ENCODE measurements around the gene LDB2. TPM values are rescaled to one million over a fixed set of nuclear protein-coding genes. Genes with fewer than 3 reads are reported as not detected.

LDB2 gene
- total and polyA plus RNA-seq, 2 experiments from 2014 or later: 48.6 to 80.1 TPM

DNA sequence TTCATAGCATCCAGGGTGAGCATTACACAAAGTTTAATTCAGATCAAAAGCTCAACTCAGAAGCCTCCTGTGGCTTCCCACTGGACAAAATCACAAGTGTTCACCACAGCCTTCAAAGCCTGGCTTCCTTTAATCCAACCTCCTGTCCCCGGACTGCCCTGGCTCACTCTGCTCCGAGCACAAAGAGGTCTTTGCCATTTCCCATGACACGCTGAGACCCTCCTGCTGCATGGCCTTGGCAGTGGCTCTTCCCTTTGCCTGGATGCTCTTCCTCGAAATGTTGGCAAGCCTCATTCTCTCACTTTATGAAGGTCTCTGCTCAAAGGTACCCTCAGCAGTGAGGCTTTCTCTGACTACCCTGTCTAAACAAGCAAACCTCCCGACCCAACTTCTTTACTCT lies 41.0 kb downstream of the LDB2 start:
- peaks cover 44% of the 10 kb centered on the region for H3K4me1 ChIP-seq (ENCODE audit: insufficient read depth)
- H3K4me2 ChIP-seq: no peak overlapping the region
- no peak overlapping the region for H3K4me3 ChIP-seq
- H3K36me3 Mint-ChIP-seq (ENCODE audit: low read depth): peaks cover 9% of the 10 kb centered on the region; the same call in 2 of the 3 replicates
- H3K4me1 Mint-ChIP-seq: peaks cover 55% of the 10 kb centered on the region
- no peak for DNase-seq (ENCODE audit: low spot score)
- H3K27ac ChIP-seq (ENCODE audit: low read depth): 0 out of 2 replicates have a peak overlapping the region, but pooled peaks have one; percentile 5
- no peaks in the 10 kb centered on the region for H3K36me3 ChIP-seq (ENCODE audit: insufficient read depth)
- no peak overlapping the region for H3K4me3 Mint-ChIP-seq
- peaks cover 70% of the 10 kb centered on the region for H3K79me2 ChIP-seq (replicated peaks; ENCODE audit: insufficient read depth)
- no peak overlapping the region for H2AFZ ChIP-seq
- H3K27ac Mint-ChIP-seq: peak overlapping the region; percentile 15
- ATAC-seq: no peak
- H3K27me3 ChIP-seq (ENCODE audit: insufficient read depth): no peaks in the 10 kb centered on the region
- no peaks in the 10 kb centered on the region for H3K9me3 Mint-ChIP-seq
- peaks cover 1% of the 10 kb centered on the region for H3K27me3 Mint-ChIP-seq (ENCODE audit: insufficient read depth, low read depth, poor library complexity)
- H4K20me1 ChIP-seq (replicated peaks; ENCODE audit: insufficient read depth): no peaks in the 10 kb centered on the region
- TF ChIP-seq NANOG (IDR thresholded peaks at IDR 0.05; ENCODE audit: borderline replicate concordance) (no peak), CREB1 (CRISPR knock-in tag; IDR thresholded peaks at IDR 0.05; ENCODE audit: low read depth) (no peak), EZH2phosphoT487 (IDR thresholded peaks at IDR 0.05; ENCODE audit: unreplicated experiment) (no peak), POLR2AphosphoS5 (IDR thresholded peaks at IDR 0.05; ENCODE audit: low read depth) (no peak), JUNB (IDR thresholded peaks at IDR 0.05; ENCODE audit: unreplicated experiment) (no peak), STAT1 (IDR thresholded peaks at IDR 0.05; ENCODE audit: unreplicated experiment) (no peak), CTCF (conservative IDR thresholded peaks at IDR 0.05; ENCODE audit: low read depth in 2 of 2) (no peak), EZH2 (IDR thresholded peaks at IDR 0.05; ENCODE audit: low read depth, unreplicated experiment) (no peak), REST (IDR thresholded peaks at IDR 0.05; ENCODE audit: unreplicated experiment) (no peak), ZNF462 (CRISPR knock-in tag; IDR thresholded peaks at IDR 0.05) (no peak), ZNF331 (CRISPR knock-in tag; IDR thresholded peaks at IDR 0.05; ENCODE audit: low read depth) (no peak), ZNF114 (CRISPR knock-in tag; IDR thresholded peaks at IDR 0.05) (no peak)
- TF ChIP-seq, protein P1, sequence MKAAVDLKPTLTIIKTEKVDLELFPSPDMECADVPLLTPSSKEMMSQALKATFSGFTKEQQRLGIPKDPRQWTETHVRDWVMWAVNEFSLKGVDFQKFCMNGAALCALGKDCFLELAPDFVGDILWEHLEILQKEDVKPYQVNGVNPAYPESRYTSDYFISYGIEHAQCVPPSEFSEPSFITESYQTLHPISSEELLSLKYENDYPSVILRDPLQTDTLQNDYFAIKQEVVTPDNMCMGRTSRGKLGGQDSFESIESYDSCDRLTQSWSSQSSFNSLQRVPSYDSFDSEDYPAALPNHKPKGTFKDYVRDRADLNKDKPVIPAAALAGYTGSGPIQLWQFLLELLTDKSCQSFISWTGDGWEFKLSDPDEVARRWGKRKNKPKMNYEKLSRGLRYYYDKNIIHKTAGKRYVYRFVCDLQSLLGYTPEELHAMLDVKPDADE (IDR thresholded peaks at IDR 0.05): no peak
- no peaks in the 10 kb centered on the region for H3F3A ChIP-seq (replicated peaks; ENCODE audit: low read depth)
- peaks cover 5% of the 10 kb centered on the region; the same call in 1 of the 2 replicates for H3K9me2 ChIP-seq (ENCODE audit: insufficient read depth)
